Measurements from ENCODE around the gene CCDC60. TPM values are rescaled to one million over a fixed set of nuclear protein-coding genes. Genes with fewer than 3 reads are reported as not detected.

CCDC60 gene
- total RNA-seq, 2 donors from 2014 or later: not detected

GRCh38 chr12:119412811-119413794 lies 78.6 kb downstream of the CCDC60 start:
- Histone ChIP-seq H3K9me3 (no peaks in the 10 kb centered on the region), H3K36me3 (no peaks in the 10 kb centered on the region), H3K4me1 (ENCODE audit: control insufficient read depth in 1 of 2, low read depth in 2 of 2) (no peaks in the 10 kb centered on the region), H3K4me3 (no peak overlapping the region), H3K27me3 (replicated peaks; ENCODE audit: insufficient read depth) (no peaks in the 10 kb centered on the region), H3K27ac (no peak overlapping the region)
- peak; percentile 78 for TF ChIP-seq CTCF (IDR thresholded peaks at IDR 0.05)
- ATAC-seq (ENCODE audit: insufficient number of reproducible peaks, low FRiP score, low read depth) (peak; percentile 58), DNase-seq (ENCODE audit: low spot score) (no peak)

- Histone ChIP-seq H3K27ac (no peak overlapping the region), H3K36me3 (no peaks in the 10 kb centered on the region), H3K4me3 (no peak overlapping the region), H3K4me1 (ENCODE audit: control insufficient read depth in 1 of 2, low read depth in 2 of 2) (no peaks in the 10 kb centered on the region), H3K9me3 (no peaks in the 10 kb centered on the region), H3K27me3 (replicated peaks; ENCODE audit: insufficient read depth) (no peaks in the 10 kb centered on the region)
- DNase-seq (ENCODE audit: low spot score) (no peak), ATAC-seq (ENCODE audit: insufficient number of reproducible peaks, low FRiP score, low read depth) (no peak)
- TF ChIP-seq CTCF (IDR thresholded peaks at IDR 0.05): no peak
These were observed 81.2 kb downstream of the CCDC60 start for GRCh38 chr12:119415714-119416113.

- H3K27ac ChIP-seq: no peak overlapping the region
- no peak for TF ChIP-seq CTCF (IDR thresholded peaks at IDR 0.05)
- H3K36me3 ChIP-seq: no peaks in the 10 kb centered on the region
- ATAC-seq (ENCODE audit: insufficient number of reproducible peaks, low FRiP score, low read depth): no peak
- DNase-seq (ENCODE audit: low spot score): no peak
- no peaks in the 10 kb centered on the region for H3K27me3 ChIP-seq (replicated peaks; ENCODE audit: insufficient read depth)
- no peaks in the 10 kb centered on the region for H3K4me1 ChIP-seq (ENCODE audit: control insufficient read depth in 1 of 2, low read depth in 2 of 2)
- H3K9me3 ChIP-seq: no peaks in the 10 kb centered on the region
- H3K4me3 ChIP-seq: no peak overlapping the region
These were observed 82.9 kb downstream of the CCDC60 start for GRCh38 chr12:119417440-119417839.

- H3K36me3 ChIP-seq: no peaks in the 10 kb centered on the region
- no peaks in the 10 kb centered on the region for H3K4me1 ChIP-seq (ENCODE audit: control insufficient read depth in 1 of 2, low read depth in 2 of 2)
- H3K9me3 ChIP-seq: no peaks in the 10 kb centered on the region
- H3K4me3 ChIP-seq: no peak overlapping the region
- DNase-seq (ENCODE audit: low spot score): no peak
- H3K27me3 ChIP-seq (replicated peaks; ENCODE audit: insufficient read depth): no peaks in the 10 kb centered on the region
- no peak for TF ChIP-seq CTCF (IDR thresholded peaks at IDR 0.05)
- no peak overlapping the region for H3K27ac ChIP-seq
- ATAC-seq (ENCODE audit: insufficient number of reproducible peaks, low FRiP score, low read depth): no peak
These were observed 84.9 kb downstream of the CCDC60 start for GRCh38 chr12:119419381-119419780.

- no peak overlapping the region for H3K4me3 ChIP-seq
- no peak for ATAC-seq (ENCODE audit: insufficient number of reproducible peaks, low FRiP score, low read depth)
- no peaks in the 10 kb centered on the region for H3K9me3 ChIP-seq
- TF ChIP-seq CTCF (IDR thresholded peaks at IDR 0.05): no peak
- no peak overlapping the region for H3K27ac ChIP-seq
- H3K4me1 ChIP-seq (ENCODE audit: control insufficient read depth in 1 of 2, low read depth in 2 of 2): no peaks in the 10 kb centered on the region
- no peak for DNase-seq (ENCODE audit: low spot score)
- no peaks in the 10 kb centered on the region for H3K36me3 ChIP-seq
- no peaks in the 10 kb centered on the region for H3K27me3 ChIP-seq (replicated peaks; ENCODE audit: insufficient read depth)
These were observed 88.8 kb downstream of the CCDC60 start for GRCh38 chr12:119423285-119423684.
